HG02678 (cell line): ENCODE results near the gene ULK1.

ENCODE experiments used
- ATAC-seq: cut with Tn5 transposase; IDR thresholded peaks from one replicate; pipeline ENCODE4 v1.9.1; 2021; ENCODE audit warnings: mild to moderate bottlenecking, moderate library complexity; ENCODE audit not compliant: unreplicated experiment

Gene ULK1

DNA sequence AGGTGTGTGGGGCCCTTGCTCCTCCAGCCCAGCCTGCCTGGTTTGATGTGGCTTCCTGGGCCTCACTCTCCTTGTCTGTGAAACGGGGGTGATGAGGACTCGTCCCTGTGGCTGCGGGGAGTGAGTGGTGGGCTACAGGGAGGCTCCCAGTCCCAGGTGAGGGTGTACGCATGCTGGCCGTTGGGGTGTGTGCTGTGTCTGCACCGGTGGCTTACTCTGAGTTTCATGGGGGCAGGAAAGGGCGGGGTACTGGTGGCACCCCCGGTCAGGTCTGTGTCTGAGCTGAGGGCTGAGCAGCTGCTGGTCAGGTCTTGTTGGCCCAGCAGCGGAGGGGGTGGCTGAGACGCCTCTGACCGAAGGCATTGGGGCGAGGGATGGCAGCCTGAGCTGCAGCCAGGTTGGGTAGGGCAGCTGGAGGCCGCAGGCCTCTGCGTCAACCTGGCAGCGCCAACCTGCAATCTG is 11.2 kb downstream of the ULK1 start:
- no peak for ATAC-seq

DNA sequence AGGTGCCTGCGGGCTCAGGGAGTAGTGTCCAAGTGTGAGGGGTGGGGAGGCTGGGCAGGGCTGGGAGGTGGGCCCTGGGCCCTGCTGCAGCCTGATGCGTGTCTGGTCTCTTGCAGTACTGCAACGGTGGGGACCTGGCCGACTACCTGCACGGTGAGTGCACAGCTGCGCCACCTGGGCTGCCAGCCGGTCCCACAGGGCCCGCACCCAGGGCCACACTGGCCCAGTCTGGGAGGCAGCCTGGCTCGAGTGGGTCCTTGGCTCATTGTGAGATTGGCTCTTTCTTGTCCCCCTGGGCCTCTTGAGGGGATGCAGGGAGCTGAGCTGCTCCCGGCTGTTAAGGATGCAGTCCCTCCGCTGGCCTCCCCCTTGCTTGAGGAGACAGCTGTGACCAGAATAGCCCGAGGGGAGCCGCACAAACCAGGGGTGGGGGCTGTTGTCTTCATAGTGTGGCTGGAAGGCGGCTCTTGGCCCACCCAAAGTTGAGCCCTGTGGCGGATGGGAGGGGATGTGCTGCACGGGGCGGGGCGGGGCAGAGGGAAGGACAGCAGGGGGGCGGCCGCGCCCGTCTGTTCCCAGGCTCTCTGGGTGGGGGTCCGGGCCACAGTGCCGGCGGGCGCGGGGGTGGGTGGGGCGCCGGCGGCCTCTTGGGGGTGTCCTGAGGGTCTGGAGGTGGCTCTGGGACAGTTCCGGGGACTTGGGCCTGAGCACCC is 13.1 kb downstream of the ULK1 start:
- ATAC-seq = no peak

DNA sequence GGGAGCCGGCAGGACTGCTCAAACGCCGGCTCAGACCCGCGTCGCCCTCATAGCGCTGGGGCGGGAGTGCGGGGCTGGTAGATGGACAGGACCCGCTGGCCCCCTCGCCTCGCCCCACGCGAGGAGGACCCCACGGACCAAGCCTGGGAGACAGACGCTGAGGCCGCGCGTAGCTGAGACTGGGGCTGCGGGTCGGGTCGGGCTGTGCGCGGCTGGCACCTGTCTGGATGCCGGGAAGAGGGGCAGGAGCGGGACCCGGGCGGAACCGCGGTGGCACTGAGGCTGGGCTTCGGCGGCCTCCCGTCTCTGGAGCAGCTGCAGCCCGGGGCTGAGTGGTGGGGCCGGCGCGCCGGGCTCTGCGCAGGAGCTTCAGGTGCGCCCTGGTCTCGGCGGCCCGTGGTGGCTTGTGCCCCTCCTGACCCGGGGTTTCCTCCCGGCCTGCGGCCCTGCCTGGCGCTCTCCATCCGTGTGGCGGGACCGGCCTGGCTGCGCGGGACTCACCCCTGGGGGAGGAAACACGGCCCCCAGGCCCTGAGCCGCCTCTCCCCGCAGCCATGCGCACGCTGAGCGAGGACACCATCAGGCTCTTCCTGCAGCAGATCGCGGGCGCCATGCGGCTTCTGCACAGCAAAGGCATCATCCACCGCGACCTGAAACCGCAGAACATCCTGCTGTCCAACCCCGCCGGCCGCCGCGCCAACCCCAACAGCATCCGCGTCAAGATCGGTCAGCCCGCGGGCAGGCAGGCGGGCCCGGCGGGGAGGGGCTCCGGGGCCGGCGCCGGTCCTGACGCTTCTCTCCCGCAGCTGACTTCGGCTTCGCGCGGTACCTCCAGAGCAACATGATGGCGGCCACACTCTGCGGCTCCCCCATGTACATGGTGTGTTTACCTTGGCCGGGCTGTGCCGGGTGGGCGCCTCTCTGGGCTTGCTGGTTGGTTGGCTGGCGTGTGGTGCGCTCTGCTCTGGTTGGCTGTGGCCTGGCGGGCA is 14.0 kb downstream of the ULK1 start:
- no peak for ATAC-seq

DNA sequence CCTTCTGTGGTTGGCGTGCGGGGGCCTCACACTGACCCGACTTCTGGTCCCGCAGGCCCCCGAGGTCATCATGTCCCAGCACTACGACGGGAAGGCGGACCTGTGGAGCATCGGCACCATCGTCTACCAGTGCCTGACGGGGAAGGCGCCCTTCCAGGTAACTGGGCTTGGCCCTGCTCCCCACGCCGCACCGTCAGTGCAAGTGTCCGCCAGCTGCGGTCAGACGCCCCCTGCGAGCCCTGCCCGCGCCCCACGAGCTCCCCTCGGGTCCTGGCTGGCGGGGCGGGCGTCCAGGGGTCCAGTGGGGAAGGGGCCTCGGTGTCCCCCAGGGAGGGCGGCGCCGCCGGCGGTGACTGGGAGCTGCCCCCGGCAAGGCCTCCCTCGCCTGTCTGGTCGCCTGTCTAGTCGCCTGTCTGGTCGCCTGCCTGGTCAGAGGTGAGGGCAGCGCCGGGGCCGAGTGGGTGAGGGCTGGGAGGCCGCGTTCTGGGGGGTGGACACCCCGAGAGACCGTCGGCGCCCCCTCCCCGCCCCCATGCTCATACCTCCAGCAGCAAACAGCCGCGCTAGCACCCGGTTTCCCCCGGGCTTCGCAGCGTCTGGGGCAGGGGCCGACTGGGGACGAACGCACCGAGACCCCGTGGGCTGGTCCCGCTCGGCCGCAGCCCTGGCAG is 14.8 kb downstream of the ULK1 start:
- no peak for ATAC-seq

DNA sequence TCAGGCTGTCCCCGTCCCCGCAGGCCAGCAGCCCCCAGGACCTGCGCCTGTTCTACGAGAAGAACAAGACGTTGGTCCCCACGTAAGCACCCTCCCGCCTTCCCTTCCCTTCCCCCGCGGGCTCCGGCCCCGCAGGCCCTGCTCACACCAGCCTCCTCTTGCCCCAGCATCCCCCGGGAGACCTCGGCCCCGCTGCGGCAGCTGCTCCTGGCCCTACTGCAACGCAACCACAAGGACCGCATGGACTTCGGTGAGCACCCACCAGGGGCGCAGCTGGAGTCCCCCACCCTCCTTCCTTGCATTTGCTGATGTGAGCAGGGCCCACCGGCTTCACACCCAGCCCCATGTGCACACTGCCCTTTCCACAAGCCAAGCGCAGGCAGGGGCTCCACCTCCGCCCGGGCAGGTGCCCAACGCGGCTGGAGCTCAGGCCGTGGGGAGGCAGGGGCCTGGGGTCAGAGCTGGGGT is 15.4 kb downstream of the ULK1 start:
- no peak for ATAC-seq

DNA sequence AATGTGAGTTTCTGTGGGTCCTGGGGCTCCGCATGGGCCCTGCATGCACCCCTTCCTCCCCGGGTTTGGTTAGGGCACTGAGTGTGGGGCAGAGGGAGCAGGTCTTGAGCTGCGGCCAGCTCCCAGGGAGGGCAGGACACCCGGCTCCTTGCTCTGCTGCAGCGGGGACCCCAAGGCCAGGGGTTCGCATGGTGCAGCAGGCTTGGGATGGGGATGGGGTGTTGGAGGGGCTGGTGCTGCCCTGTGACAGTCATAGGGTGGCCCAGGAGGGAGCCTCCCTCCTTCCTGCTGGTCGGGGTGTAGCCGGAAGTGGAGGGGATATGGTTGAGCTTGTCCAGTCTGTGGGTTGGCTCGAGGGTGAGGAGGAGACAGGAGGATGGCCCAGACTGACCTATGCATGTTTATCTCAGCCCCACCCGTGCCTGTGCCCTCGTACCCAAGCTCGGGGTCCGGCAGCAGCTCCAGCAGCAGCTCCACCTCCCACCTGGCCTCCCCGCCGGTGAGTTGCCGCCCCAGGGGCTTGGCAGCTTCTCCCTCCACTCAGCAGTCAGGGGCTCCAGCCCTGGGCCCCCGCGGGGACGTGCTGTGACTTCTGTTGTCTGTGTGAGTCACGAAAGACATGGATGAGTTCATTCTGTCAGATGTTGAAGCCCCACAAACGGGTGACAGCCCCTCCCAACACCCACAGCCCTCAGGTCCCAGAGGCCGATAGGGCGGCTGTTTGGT is 16.0 kb downstream of the ULK1 start:
- no peak for ATAC-seq

DNA sequence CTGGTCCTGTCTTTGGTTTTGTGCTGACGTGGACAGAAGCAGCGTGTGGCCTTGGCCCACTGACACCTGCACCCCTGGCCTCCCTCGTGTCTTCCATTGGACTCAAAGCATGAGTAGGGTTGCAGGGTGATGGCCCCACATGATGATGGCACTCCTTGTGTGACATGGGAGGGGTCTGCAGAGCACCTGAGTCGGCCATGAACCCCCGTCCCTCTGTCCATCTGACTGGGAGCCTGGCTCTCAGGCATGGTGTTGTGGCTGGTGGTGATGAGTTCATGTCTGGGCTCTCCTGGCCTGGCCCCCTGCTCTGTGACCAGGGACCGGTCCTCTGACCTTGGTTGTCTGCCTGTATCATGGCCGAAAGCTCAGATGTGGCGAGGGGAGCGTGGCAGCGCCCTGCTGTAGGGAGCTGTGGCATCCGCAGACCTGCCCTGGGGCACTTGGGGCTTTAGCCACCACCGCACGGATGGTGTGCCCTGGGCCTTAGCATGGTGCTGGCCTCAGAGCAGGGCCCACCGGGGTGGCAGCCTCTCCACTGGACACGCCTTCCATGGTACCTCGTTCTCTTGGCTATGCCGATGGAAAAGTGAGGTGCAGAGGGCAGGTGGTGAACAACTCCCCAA is 16.7 kb downstream of the ULK1 start:
- ATAC-seq = no peak

DNA sequence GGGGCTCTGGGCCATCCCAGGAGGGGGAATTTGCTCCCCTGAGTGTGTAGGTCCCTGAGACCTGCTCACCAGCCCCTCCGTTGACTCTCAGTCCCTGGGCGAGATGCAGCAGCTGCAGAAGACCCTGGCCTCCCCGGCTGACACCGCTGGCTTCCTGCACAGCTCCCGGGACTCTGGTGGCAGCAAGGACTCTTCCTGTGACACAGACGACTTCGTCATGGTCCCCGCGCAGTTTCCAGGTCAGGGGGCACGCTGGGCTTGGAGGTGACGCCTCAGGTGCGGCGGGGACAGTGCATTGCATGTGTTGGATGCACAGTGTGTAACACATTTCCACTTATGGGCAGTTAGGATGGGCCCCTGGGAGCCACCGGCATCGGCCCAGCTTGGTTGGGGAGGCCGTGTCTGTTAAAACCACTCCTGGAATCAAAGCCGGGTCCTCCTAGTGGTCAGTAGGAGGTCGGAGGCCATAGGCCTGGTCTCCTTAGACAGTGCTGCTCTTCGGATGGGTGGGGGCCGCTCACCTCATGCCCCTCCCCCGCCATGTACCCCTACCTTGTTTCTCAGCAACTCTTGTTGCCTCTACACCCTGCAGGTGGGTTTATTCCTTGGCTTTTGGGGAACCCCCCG is 17.5 kb downstream of the ULK1 start:
- no peak for ATAC-seq

DNA sequence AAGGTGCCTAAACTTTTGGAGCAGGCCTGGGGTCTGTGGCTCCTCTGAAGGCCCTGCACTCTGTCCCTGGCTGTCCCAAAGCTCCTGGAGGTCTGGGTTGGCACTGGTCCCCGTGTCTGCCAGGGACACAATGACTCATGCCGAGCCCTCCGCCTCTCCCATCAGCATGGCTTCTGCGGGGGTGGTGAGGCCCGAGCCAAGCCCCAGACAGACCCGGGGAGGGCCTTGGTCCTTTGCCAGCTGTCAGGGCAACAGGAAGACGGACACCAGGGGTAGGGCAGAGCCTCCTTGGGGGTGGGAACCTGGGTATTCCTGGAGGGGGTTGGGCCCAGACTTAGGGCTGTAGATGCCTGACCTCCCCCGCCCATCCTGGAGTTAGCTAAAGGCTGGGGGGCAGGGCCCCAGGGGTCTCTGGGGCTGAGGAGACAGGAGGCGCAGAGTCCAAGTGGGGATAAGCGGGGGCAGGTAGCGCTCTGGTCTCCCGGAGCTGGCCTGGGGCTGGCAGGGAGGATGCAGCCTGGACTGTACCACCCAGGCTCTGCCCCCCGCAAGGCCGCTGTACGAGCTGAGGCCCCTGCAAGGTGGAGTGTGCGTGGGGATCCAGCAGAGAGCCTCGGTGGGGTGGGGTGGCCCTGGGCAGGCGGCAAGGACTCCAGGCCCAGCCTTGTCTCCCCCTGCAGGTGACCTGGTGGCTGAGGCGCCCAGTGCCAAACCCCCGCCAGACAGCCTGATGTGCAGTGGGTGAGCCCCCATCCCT is 18.3 kb downstream of the ULK1 start:
- no peak for ATAC-seq

DNA sequence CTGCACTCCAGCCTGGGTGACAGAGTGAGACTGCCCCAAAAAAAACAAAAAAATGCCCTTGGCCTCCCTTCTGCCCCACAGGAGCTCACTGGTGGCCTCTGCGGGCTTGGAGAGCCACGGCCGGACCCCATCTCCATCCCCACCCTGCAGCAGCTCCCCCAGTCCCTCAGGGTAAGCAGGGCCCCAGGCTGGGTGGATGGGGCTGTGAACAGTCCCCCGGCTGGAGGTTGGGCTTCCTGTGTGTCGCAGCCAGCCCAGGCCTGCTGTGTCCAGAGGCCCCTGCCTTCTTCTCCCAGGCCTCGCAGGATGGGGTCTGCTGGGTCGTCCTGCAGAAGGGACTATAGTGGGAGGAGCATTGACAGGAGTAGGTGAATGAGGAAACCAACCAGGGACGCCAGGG is 19.2 kb downstream of the ULK1 start:
- ATAC-seq = no peak

DNA sequence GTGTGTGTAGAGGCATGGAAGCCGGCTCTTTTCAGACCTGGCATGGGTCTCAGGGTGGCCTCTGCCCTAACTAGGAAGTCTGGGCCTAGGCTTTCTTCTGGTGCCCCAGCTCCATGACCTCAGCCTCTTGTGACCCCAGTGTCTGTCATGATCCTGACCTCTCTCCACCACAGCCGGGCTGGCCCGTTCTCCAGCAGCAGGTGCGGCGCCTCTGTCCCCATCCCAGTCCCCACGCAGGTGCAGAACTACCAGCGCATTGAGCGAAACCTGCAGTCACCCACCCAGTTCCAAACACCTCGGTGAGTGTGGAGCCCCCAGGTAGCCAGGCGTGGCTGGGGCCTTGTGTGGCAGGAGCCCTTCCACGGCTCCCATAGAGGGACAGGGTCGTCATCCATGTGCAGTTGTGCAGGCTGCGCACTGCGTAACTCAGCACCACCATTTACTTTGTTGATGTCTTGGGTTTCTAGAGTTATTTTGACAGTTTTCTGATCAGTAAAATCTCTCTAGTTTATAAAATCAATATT is 19.8 kb downstream of the ULK1 start:
- no peak for ATAC-seq

DNA sequence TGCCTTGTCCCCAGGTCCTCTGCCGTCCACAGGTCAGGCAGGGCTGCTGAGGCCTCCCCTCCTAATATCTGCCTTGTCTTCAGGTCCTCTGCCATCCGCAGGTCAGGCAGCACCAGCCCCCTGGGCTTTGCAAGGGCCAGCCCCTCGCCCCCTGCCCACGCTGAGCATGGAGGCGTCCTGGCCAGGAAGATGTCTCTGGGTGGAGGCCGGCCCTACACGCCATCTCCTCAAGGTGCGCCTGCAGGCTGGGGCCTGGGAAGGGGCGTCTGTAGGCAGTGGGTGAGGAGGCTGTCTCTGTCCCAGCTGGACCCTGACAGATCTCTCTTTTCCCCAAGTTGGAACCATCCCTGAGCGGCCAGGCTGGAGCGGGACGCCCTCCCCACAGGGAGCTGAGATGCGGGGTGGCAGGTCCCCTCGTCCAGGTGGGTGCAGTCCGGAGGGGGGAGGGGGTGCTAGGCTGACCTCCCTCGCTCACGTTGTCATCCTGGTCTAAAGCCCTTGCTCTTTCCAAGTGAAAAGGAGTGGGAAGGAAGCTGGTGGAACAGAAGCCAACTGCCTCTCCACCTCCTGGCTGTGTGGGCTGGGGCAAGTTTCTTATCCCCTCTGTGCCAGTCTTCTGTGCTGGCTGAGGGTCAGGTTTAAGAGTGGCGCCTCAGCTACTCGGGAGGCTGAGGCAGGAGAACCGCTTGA is 20.7 kb downstream of the ULK1 start:
- ATAC-seq = no peak

DNA sequence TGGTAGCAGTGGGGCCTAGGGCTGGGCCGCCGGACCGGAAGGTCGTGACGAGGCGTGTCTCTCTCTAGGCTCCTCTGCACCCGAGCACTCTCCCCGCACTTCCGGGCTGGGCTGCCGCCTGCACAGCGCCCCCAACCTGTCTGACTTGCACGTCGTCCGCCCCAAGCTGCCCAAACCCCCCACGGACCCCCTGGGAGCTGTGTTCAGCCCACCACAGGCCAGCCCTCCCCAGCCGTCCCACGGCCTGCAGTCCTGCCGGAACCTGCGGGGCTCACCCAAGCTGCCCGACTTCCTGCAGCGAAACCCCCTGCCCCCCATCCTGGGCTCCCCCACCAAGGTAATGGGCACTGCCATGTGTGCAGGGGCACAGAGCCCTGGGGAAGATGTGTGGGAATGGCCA is 21.4 kb downstream of the ULK1 start:
- ATAC-seq = no peak

DNA sequence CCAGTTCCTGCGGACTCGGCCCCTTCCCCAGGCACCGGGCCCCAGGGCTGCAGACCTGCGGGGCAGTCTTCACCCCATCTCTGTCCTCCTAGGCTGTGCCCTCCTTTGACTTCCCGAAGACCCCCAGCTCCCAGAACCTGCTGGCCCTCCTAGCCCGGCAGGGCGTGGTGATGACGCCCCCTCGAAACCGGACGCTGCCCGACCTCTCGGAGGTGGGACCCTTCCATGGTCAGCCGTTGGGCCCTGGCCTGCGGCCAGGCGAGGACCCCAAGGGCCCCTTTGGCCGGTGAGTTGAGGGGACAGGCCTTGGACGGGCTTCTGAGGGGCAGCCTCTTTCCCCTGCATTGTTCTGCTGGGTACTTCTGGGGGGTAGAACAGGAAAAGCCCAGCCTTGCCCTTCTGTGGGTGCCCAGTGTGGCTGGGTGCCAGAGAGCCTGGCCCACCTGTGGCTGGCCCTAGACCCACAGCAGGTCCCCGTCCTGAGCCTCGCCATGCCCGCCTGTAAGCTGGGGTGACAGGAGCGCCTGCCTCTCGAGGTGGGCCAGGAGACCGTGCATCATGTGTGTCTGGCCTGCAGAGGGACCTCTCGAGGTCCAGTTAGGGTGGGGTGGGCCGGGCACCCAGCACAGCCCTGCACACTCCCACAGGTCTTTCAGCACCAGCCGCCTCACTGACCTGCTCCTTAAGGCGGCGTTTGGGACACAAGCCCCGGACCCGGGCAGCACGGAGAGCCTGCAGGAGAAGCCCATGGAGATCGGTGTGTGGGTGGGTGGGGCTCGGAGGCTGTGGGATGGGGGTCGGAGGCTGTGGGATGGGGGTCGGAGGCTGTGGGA is 22.1 kb downstream of the ULK1 start:
- no peak for ATAC-seq

DNA sequence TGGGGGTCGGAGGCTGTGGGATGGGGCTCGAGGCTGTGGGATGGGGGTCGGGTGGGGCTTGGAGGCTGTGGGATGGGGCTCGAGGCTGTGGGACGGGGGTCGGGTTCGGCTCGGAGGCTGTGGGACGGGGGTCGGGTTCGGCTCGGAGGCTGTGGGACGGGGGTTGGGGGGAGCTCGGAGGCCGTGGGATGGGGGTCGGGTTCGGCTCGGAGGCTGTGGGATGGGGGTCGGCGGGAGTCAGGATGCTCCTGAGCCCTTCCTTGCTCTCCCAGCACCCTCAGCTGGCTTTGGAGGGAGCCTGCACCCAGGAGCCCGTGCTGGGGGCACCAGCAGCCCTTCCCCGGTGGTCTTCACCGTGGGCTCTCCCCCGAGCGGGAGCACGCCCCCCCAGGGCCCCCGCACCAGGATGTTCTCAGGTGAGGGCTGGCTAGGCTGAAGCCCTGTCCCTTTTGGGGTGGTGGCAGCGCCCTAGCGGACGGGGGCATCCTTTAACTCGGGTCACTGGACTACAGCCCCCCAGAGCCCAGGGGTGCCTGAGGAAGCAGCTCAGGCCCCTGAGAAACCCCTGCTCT is 22.8 kb downstream of the ULK1 start:
- ATAC-seq = no peak

DNA sequence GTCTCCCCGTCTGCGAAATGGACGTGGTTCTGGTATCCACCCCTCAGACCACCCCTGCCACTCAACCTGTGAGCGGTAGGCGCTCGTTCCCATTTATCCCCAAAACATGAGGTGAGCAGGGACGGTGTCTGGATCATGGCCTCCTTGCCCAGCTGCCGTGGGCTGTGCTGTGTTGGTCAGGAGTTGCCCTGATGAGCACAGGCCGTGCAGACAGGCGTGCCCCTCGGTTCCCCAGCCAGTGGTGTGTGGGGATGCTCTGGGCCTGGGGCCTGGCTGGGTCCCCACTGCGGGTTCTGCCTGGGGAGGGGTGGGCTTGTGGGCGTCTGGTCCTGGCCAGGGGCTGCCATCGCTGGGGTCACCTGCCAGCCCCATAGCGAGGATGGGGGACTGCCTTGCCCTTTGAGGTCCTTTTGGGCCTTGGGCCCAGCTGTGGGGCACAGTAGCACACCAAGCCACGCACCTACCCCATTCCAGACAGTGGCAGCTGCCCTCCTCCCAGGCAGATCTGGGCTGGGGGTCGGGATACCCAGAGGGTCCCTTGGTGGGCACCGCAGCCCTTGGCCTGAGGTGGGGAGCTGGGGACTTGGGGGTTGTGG is 23.4 kb downstream of the ULK1 start:
- no peak for ATAC-seq
